ENCODE data around the gene MGAT1. TPM values are rescaled to one million over a fixed set of nuclear protein-coding genes. Genes with fewer than 3 reads are reported as not detected.
"Not testable (repeated sequence)": the region's sequence is repeated elsewhere in the genome, so short reads cannot be mapped to it uniquely, and the experiment has no call there.

The MGAT1 gene
- total and polyA plus RNA-seq, 5 experiments from 2014 or later, result 108 to 205 (median 149) TPM

DNA sequence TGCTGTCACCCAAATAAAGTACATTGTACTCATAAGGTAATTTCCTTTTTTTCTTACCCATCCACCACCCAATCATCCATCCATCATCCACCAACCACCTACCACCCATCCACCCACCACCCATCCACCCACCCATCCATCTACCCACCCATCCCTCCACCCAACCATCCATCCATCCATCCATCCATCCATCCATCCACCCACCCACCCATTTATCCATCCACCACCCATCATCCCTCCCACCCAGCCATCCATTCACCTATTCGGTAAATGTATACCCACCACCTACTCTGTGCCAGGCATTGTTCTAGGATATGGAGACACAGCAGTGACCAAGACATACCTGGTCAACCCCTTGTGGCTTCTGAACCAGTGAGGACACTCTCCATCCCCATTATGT is 25.1 kb downstream of the MGAT1 start:
- ATAC-seq, result no peak
- Mint-ChIP-seq H3K4me1 (peaks cover 0 to 7% (median 3%) of the 10 kb centered on the region in 4 donors), H3K9me3 (peaks cover 0 to 14% (median 6%) of the 10 kb centered on the region in 9 donors), H3K4me3 (no peak overlapping the region), H3K36me3 (peaks cover 0 to 11% (median 0%) of the 10 kb centered on the region in 3 donors), H3K27me3 (peaks cover 2 to 25% (median 10%) of the 10 kb centered on the region in 5 donors), H3K27ac (no peak overlapping the region)
- DNase-seq, result no peak
- POLR2A ChIA-PET, result no interaction called here

DNA sequence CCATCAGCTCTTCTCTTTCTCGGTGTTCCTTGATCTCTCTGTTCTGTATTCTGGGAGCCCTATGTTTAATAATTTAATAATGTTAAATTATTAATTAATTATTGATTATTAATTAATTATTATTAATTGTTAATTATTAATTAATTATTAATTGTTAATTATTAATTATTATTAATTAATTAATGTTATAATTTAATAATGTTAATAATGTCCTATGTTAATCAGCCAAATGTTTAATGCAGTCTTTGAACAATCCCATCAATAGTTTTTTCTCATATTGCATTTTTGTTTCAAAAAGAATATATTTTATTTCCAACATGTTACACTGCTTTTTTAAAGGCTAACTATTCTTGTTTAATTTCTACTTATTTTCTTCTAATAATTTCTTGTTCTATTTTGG is 26.2 kb downstream of the MGAT1 start:
- peaks cover 0 to 2% (median 0%) of the 10 kb centered on the region in 4 donors for H3K4me1 Mint-ChIP-seq

DNA sequence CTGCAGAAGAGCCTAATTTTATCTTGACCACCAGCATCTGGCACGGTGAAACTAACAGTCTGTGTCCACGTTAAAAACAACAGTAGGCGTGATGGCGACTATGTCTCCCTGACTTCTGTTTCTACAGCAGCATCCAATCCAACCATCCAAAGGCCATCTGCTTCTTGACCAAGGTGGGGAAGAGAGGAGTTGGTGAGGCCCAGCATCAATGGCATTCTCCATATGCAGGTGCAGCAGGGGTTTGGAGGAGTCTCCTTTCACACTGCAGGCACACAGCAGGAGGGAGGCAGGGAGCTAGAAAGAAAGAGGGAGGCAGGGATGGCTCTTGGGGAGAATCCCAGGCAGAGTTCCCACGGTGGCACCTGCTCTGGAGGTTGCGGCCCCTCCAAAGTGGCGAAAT is 27.0 kb downstream of the MGAT1 start:
- Mint-ChIP-seq H3K4me3 (no peak overlapping the region), H3K9me3 (peaks cover 0 to 23% (median 9%) of the 10 kb centered on the region in 9 donors), H3K36me3 (peaks cover 0 to 15% (median 5%) of the 10 kb centered on the region in 3 donors), H3K27me3 (peaks cover 2 to 25% (median 10%) of the 10 kb centered on the region in 5 donors), H3K4me1 (peaks cover 0 to 2% (median 0%) of the 10 kb centered on the region in 4 donors), H3K27ac (no peak overlapping the region)
- DNase-seq, result no peak
- POLR2A ChIA-PET, result interaction anchor here (1.0 kb wide), 1 partner anchor 56 kb away, joined by 3 read pairs; no protein-coding TSS in a partner anchor
- no peak for ATAC-seq

More for the DNA sequence above, 26.2 kb downstream of the MGAT1 start:
- H3K9me3 Mint-ChIP-seq, result peaks cover 0 to 22% (median 9%) of the 10 kb centered on the region in 9 donors
- H3K27ac Mint-ChIP-seq, result no peak overlapping the region
- H3K36me3 Mint-ChIP-seq, result peaks cover 0 to 15% (median 5%) of the 10 kb centered on the region in 3 donors
- H3K27me3 Mint-ChIP-seq, result peaks cover 2 to 25% (median 10%) of the 10 kb centered on the region in 5 donors
- DNase-seq (no peak), ATAC-seq (no peak)
- POLR2A ChIA-PET, result interaction anchor here (1.0 kb wide), 1 partner anchor 55 kb away, joined by 3 read pairs; no protein-coding TSS in a partner anchor
- no peak overlapping the region for H3K4me3 Mint-ChIP-seq

DNA sequence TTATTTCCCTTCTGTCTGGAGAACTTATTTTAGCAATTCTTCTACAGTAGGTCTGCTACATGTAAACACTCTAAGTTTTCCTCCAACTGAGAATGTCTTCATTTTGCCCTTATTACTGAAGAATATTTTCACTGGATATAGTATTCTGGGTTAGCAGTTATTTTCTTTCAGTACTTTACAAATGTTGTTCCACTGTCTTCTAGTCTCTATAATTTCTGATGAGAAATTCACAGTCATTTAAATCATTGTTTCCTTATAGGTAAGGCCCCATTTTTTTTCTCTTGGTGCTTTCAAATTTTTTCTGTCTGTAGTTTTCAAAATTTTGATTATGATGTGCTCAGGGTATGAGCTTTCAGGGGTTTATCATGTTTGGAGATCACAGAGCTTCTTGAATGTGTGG is 30.8 kb downstream of the MGAT1 start:
- peaks cover 2 to 25% (median 10%) of the 10 kb centered on the region in 5 donors for H3K27me3 Mint-ChIP-seq
- POLR2A ChIA-PET, result no interaction called here
- H3K4me3 Mint-ChIP-seq, result no peak overlapping the region
- no peaks in the 10 kb centered on the region for H3K4me1 Mint-ChIP-seq
- no peak for DNase-seq
- peaks cover 0 to 31% (median 15%) of the 10 kb centered on the region in 9 donors for H3K9me3 Mint-ChIP-seq
- no peak for ATAC-seq
- H3K27ac Mint-ChIP-seq, result no peak overlapping the region
- peaks cover 0 to 19% (median 10%) of the 10 kb centered on the region in 3 donors for H3K36me3 Mint-ChIP-seq

DNA sequence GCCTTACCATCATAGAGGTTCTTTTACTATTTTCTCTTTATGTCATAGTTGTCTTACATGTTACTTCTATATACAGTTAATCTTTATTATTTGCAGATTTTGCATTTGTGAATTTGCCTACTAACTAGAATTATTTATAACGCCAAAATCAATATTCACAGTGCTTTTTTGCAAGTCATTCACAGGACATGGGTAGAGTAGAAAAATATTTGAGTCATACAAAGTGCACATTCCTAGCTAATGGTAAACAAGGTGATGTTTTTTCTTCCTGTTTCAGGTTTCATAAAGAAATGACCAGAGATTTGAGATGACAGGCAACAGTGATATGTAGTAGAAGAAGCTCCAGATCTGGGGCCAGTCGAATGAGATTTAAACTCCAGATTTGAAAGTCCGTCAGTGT is 32.8 kb downstream of the MGAT1 start:
- POLR2A ChIA-PET, result interaction anchor here (0.7 kb wide), 1 partner anchor 90 kb away, joined by 3 read pairs; no protein-coding TSS in a partner anchor
- Mint-ChIP-seq H3K4me1 (no peaks in the 10 kb centered on the region), H3K27ac (no peak overlapping the region), H3K4me3 (no peak overlapping the region), H3K36me3 (peaks cover 0 to 24% (median 10%) of the 10 kb centered on the region in 3 donors), H3K9me3 (peaks cover 0 to 39% (median 15%) of the 10 kb centered on the region in 9 donors), H3K27me3 (peaks cover 2 to 25% (median 8%) of the 10 kb centered on the region in 5 donors)
- no peak for DNase-seq
- ATAC-seq, result no peak

DNA sequence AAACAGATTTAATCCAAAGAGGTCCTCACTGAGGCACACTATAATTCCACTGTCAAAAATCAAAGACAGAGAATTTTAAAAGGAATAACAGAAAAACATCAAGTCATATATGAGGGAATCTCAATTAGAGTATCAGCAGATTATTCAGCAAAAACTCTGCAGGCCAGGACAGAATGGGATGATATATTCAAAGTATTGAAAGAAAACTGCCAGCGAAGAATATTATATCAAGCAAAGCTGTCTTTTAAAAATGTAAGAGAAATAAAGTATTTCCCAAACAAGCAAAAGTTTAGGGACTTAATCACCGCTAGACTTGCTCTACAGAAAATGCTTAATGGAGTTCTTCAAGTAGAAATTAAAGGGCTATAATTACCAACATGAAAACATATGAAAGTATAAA is 47.0 kb downstream of the MGAT1 start:
- no peak for ATAC-seq
- no peaks in the 10 kb centered on the region for H3K4me1 Mint-ChIP-seq

DNA sequence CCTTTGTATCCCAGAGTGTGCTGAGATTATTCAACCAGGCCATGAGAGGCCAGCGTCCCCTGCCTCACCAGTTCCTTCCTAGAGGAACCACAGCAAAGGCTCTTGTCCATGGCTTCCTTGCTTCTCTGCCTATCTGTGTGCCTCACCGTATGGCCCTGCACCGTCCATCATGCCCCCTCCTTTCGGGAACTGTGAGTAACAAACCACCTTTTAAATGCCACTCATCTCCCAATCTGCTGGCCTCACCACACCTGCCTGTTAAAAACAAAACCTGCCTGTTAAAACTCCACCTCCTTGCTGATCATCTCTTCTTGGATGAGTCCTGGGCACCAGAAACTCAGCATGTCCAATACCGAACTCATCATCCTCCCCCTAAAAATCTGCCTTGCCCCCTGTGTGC is 58.4 kb downstream of the MGAT1 start:
- peaks cover 7 to 11% (median 10%) of the 10 kb centered on the region in 5 donors for H3K27me3 Mint-ChIP-seq
- no peaks in the 10 kb centered on the region for H3K36me3 Mint-ChIP-seq
- DNase-seq, result no peak
- H3K27ac Mint-ChIP-seq, result no peak overlapping the region
- H3K4me1 Mint-ChIP-seq, result no peaks in the 10 kb centered on the region
- POLR2A ChIA-PET, result no interaction called here
- H3K4me3 Mint-ChIP-seq, result no peak overlapping the region
- ATAC-seq, result no peak
- H3K9me3 Mint-ChIP-seq, result no peaks in the 10 kb centered on the region

More for the DNA sequence above, 47.0 kb downstream of the MGAT1 start:
- Mint-ChIP-seq H3K9me3 (peaks cover 0 to 37% (median 9%) of the 10 kb centered on the region in 9 donors), H3K4me3 (no peak overlapping the region), H3K27me3 (peaks cover 0 to 9% (median 1%) of the 10 kb centered on the region in 5 donors), H3K27ac (no peak overlapping the region), H3K36me3 (peaks cover 0 to 24% (median 9%) of the 10 kb centered on the region in 3 donors)
- DNase-seq, result no peak
- POLR2A ChIA-PET, result no interaction called here

DNA sequence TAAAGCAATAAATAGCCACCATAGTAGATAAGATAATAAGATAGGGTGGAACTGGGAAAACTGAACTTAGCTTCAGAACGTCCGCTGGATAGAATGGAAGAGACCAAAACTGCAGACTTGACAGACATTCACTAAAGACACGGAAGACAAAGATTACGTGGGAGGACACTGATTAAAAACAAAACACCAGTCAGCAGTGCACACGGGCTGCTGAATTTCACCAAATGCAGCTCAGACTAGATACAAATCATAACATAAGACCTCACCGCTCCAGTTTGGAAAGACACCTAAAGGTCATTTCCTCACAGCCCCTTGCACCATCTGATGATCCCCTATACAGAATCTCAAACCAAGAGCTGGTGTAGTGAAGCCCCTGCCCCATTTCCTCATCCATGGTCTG is 59.9 kb downstream of the MGAT1 start:
- Mint-ChIP-seq H3K27me3 (peaks cover 16 to 25% (median 17%) of the 10 kb centered on the region in 5 donors), H3K27ac (no peak overlapping the region), H3K36me3 (no peaks in the 10 kb centered on the region), H3K9me3 (no peaks in the 10 kb centered on the region), H3K4me1 (no peaks in the 10 kb centered on the region), H3K4me3 (no peak overlapping the region)
- DNase-seq, result no peak
- POLR2A ChIA-PET, result no interaction called here
- no peak for ATAC-seq

DNA sequence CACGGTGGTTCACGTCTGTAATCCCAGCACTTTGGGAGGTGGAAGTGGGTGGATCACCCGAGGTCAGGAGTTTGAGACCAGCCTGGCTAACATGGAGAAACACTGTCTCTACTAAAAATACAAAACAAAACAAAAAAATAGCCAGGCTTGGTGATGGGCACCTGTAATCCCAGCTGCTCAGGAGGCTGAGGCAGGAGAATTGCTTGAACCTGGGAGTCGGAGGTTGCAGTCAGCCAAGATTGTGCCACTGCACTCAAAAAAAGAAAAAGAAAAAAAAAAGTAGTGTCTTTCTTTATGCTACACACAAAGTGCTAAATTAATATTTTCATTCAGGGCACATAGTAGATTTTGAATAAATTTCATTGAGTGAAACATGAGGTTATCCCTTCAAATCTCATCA is 61.7 kb downstream of the MGAT1 start:
- POLR2A ChIA-PET, DNase-seq, H3K4me1 Mint-ChIP-seq, H3K9me3 Mint-ChIP-seq, ATAC-seq, H3K36me3 Mint-ChIP-seq, H3K27ac Mint-ChIP-seq, H3K4me3 Mint-ChIP-seq: not testable (repeated sequence)
- peaks cover 20 to 26% (median 25%) of the 10 kb centered on the region in 5 donors for H3K27me3 Mint-ChIP-seq

DNA sequence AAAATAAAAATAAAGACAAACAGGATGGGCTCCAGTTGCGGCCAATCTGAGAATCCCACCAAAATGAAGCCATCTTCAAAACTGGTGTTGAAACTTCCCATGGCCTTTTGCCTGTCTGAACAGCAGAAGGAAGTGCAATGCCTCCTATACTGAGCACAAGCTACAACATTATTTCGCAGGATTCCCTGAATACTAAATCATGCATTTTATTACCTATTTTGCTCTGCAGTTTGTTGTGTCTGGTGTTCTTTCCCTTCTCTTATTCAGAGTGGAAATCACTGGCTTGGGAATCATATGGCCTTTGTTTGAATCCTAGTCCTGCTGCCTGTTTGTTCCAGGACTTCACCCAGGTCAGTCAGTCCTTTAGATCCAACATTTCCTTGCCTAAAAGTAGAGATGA is 62.6 kb downstream of the MGAT1 start, which contains the start of gene OR2Y1:
OR2Y1 (minus strand) TSS at position 101 of the 400 bp plus-strand sequence; CDS start at position 101, 0 bp downstream.
- POLR2A ChIA-PET, result no interaction called here
- Mint-ChIP-seq H3K27me3 (peaks cover 21 to 26% (median 25%) of the 10 kb centered on the region in 5 donors), H3K9me3 (no peaks in the 10 kb centered on the region), H3K4me3 (peak within 1 kb of the TSS in 1 of 10 donors; percentile 42), H3K4me1 (no peaks in the 10 kb centered on the region), H3K36me3 (no peaks in the 10 kb centered on the region), H3K27ac (peak within 1 kb of the TSS in 2 of 10 donors; percentile 18 to 77)
- ATAC-seq, result no peak
- DNase-seq, result no peak

DNA sequence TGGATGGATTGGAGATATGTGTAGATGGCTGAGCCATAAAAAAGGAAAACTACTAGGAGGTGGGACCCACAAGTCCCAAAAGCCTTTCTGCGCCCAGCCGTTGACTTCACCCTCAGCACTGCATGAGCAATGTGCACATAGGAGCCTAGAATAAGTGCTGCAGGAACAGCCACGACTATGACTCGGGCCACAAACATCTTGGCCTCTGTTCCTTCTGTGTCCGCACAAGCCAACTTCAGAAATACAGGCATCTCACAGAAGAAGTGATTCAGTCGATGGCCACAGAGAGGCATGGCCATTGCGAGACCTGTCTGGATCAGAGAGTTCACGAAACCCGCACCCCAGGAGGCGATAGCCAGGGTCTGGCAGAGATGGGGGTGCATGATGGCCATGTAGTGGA is 63.3 kb downstream of the MGAT1 start:
- H3K36me3 Mint-ChIP-seq, result no peaks in the 10 kb centered on the region

DNA sequence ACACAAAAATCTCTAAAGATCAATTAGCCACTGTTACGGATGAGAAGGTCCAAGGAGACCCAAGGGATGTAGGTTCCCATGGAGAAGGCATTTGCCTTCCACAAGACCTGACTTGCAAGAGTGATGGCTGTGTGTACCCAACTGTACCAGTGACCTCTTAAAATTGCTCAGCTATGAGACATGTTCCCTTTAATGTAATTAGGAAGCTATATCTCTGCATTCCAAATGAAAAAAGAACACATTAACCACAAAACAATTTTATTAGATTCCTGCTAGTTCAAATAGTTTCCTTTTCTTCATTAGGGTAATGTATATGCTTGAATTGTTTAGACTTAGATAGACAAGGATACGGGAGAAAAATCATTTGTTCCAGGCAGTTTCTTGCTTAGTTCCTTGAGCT is 66.1 kb downstream of the MGAT1 start:
- Mint-ChIP-seq H3K9me3 (no peaks in the 10 kb centered on the region), H3K4me3 (no peak overlapping the region), H3K36me3 (no peaks in the 10 kb centered on the region), H3K27me3 (peaks cover 23 to 26% (median 24%) of the 10 kb centered on the region in 5 donors), H3K27ac (no peak overlapping the region), H3K4me1 (no peaks in the 10 kb centered on the region)
- POLR2A ChIA-PET, result interaction anchor here (0.6 kb wide), 1 partner anchor 493 kb away, joined by 4 read pairs; no protein-coding TSS in a partner anchor
- no peak for DNase-seq
- no peak for ATAC-seq

More for the DNA sequence above, 63.3 kb downstream of the MGAT1 start:
- ATAC-seq, result no peak
- POLR2A ChIA-PET, result no interaction called here
- Mint-ChIP-seq H3K27me3 (peaks cover 23 to 26% (median 25%) of the 10 kb centered on the region in 5 donors), H3K4me3 (no peak overlapping the region), H3K27ac (peak overlapping the region in 2 of 10 donors; percentile 18 to 77), H3K4me1 (no peaks in the 10 kb centered on the region), H3K9me3 (no peaks in the 10 kb centered on the region)
- no peak for DNase-seq

All from naive thymus-derived CD8-positive, alpha-beta T cell (primary cell).